A673 (cell line): ENCODE measurements around the gene ZNRF2. TPM values are rescaled to one million over a fixed set of nuclear protein-coding genes. Genes with fewer than 3 reads are reported as not detected.

Experiments used
- BruUV-seq: library from RNA; stranded (reverse); fragments of 400-500 nt; replicated peaks from 2 replicates; lab custom pipeline; 2021; lab: Mats Ljungman, UMichigan
- CTCF ChIA-PET: fragments of 300-600 bp; sonication (Branson Sonifier 250); formaldehyde crosslinking; loops from one replicate; lab custom pipeline; 2022; ENCODE audit warnings: antibody characterized with exemption; lab: Charles Lee
- POLR2A ChIA-PET: fragments of 300-600 bp; sonication (Branson Sonifier 250); formaldehyde crosslinking; loops from one replicate; lab custom pipeline; 2022; ENCODE audit warnings: antibody characterized with exemption; ENCODE audit not compliant: low non-redundant PET; lab: Charles Lee
- DNase-seq: peaks from one replicate; pipeline ENCODE4 v3.0.0-alpha.2; 2015; ENCODE audit warnings: low spot score
- H3K27ac ChIP-seq: fragments of 200-600 bp; sonication (generic); 2 replicates; pipeline ENCODE4 v1.5.1; 2016; ENCODE audit warnings: mixed run types, low read depth, mild to moderate bottlenecking, mixed read lengths, antibody characterized with exemption, low read length; ENCODE audit not compliant: poor library complexity, severe bottlenecking
- H3K27me3 ChIP-seq: fragments of 200-600 bp; sonication (generic); replicated peaks from 2 replicates; pipeline ENCODE4 v1.6.1; 2017; ENCODE audit warnings: mixed run types, low read depth, mild to moderate bottlenecking, mixed read lengths, antibody characterized with exemption, low read length; ENCODE audit not compliant: insufficient read depth, poor library complexity
- H3K36me3 ChIP-seq: fragments of 200-600 bp; sonication (generic); 2 replicates; pipeline ENCODE4 v1.6.1; 2016; ENCODE audit warnings: mixed run types, mild to moderate bottlenecking, mixed read lengths, antibody characterized with exemption, low read length; ENCODE audit not compliant: insufficient read depth, poor library complexity, severe bottlenecking
- H3K4me1 ChIP-seq: fragments of 200-600 bp; sonication (generic); 2 replicates; pipeline ENCODE4 v1.6.1; 2017; ENCODE audit warnings: mixed run types, mild to moderate bottlenecking, mixed read lengths, antibody characterized with exemption, low read length; ENCODE audit not compliant: insufficient read depth, poor library complexity, severe bottlenecking
- H3K4me3 ChIP-seq: fragments of 200-600 bp; sonication (generic); 2 replicates; pipeline ENCODE4 v1.5.1; 2016; ENCODE audit warnings: low read depth, mixed run types, mild to moderate bottlenecking, mixed read lengths, low read length; ENCODE audit not compliant: poor library complexity, severe bottlenecking
- H3K9me3 ChIP-seq: fragments of 200-600 bp; sonication (generic); 2 replicates; pipeline ENCODE4 v1.6.1; 2016; ENCODE audit warnings: mixed run types, low read depth, mild to moderate bottlenecking, mixed read lengths, antibody characterized with exemption, low read length; ENCODE audit not compliant: poor library complexity, severe bottlenecking
- CTCF ChIP-seq: fragments of 300-800, 200-600 bp; sonication (generic); conservative IDR thresholded peaks from 2 replicates; pipeline ENCODE4 v1.5.1; 2017; ENCODE audit warnings: low read depth, mild to moderate bottlenecking, antibody characterized with exemption, low read length, moderate library complexity, mixed read lengths
- EZH2 ChIP-seq: fragments of 200-600 bp; sonication (generic); IDR thresholded peaks from 2 replicates; pipeline ENCODE4 v1.6.1; 2017; ENCODE audit warnings: borderline replicate concordance, low read depth, mild to moderate bottlenecking, mixed read lengths, antibody characterized with exemption, low read length; ENCODE audit not compliant: poor library complexity, severe bottlenecking
- intact Hi-C: fragments of 100-400 bp; cut with micrococcal nuclease; formaldehyde crosslinking; loops from one replicate; pipeline ENCODE4 v1.10.0; 2022; ENCODE audit not compliant: unreplicated experiment
- microRNA-seq: library from miRNA; unstranded; fragments of <30 nt; microRNA quantifications from one replicate; pipeline ENCODE4 v1.2.0, GENCODE V29; 2021
- total RNA-seq: library from RNA; stranded (reverse); gene quantifications from 2 replicates; pipeline ENCODE4 v1.2.3, GENCODE V29; 2021

Gene ZNRF2
- total RNA-seq, 1 experiment from 2014 or later: 8.1 TPM

- peak; percentile 74 for DNase-seq
- CTCF ChIA-PET: interaction anchor here (1.1 kb wide), 1 partner anchor 137 kb away, joined by 3 read pairs; no protein-coding TSS in a partner anchor
- intact Hi-C loops: loop anchor here (1.0 to 5.0 kb wide), 4 partner anchors 34 to 666 kb away; no protein-coding TSS in a partner anchor
These were observed 128.5 kb downstream of the ZNRF2 start for GRCh38 chr7:30412782-30413504.

DNA sequence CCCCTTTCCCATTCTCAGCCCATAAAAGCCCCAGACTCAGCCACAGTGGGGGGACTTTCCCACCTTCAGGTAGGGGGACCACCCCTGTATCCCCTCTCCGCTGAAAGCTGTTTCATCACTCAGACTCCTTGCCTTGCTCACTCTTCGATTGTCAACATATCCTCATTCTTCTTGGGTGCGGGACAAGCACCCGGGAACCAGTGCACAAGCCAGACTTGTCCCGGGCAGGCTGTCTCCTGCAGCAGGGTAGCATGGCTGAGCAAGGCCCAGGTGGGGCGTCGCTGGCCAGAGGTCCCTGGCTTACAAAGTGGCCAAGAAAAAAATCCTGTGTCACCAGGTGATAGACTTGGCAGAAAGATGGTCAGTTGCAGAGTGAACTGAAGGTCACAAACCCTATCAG is 129.5 kb downstream of the ZNRF2 start:
- Histone ChIP-seq H3K4me1 (no peaks in the 10 kb centered on the region), H3K36me3 (no peaks in the 10 kb centered on the region), H3K9me3 (no peaks in the 10 kb centered on the region), H3K27ac (no peak overlapping the region), H3K4me3 (no peak overlapping the region), H3K27me3 (no peaks in the 10 kb centered on the region)
- intact Hi-C loops: loop anchor here (1.0 to 5.0 kb wide), 4 partner anchors 33 to 667 kb away; no protein-coding TSS in a partner anchor
- ChIA-PET POLR2A (no interaction called here), CTCF (no interaction called here)
- BruUV-seq: no TSS peak
- DNase-seq: no peak
- TF ChIP-seq CTCF (no peak), EZH2 (no peak)

More at GRCh38 chr7:30412782-30413504, 128.5 kb downstream of the ZNRF2 start:
- no TSS peak for BruUV-seq
- Histone ChIP-seq H3K27me3 (no peaks in the 10 kb centered on the region), H3K9me3 (no peaks in the 10 kb centered on the region), H3K4me3 (no peak overlapping the region), H3K27ac (no peak overlapping the region), H3K36me3 (no peaks in the 10 kb centered on the region), H3K4me1 (no peaks in the 10 kb centered on the region)
- POLR2A ChIA-PET: no interaction called here
- TF ChIP-seq EZH2 (no peak), CTCF (peak; percentile 57)

Small RNA genes lying within 50 kb of the gene (microRNA-seq; reads per million reads assigned to microRNA genes)
- gene MIR550A1 (not detected), gene MIR550B1 (not detected)

Other genes starting within 250 kb of the ZNRF2 start
- gene MTURN, start 149.6 kb upstream of the ZNRF2 start, total RNA-seq: 2.6 and 3.0 TPM in 2 replicates
- gene NOD1, start 194.2 kb downstream of the ZNRF2 start, total RNA-seq: 2.0 and 2.3 TPM in 2 replicates
- 63.5 and 66.0 TPM in 2 replicates for gene GGCT, start 220.2 kb downstream of the ZNRF2 start, total RNA-seq